Left cardiac atrium (tissue), 4 donors: ENCODE data around the gene SGCD. TPM values are rescaled to one million over a fixed set of nuclear protein-coding genes. Genes with fewer than 3 reads are reported as not detected.

ENCODE experiments used
- ATAC-seq, 2 donors: fragments of 200-7000 bp; cut with Tn5 transposase; one replicate each; pipeline ENCODE4 v1.9.1; 2020; ENCODE audit warnings: mild to moderate bottlenecking in 2 of 2, moderate library complexity in 2 of 2
- DNase-seq: peaks from one replicate; pipeline ENCODE4 v3.0.0-alpha.2; 2020
- intact Hi-C, 2 donors: fragments of 100-400 bp; cut with DNase I; formaldehyde crosslinking; loops; one replicate each; pipeline versions ENCODE4 v1.14.1 to v1.15.1; 2022 to 2023
- total RNA-seq, 2 donors: library from RNA; stranded (reverse); fragmentation: NEBNext Ultra II Directional; extraction: Animal tissue kit (Norgen Biotek cat#: 25700); gene quantifications; one replicate each; pipeline ENCODE4 v1.2.1, GENCODE V29; 2021
- donor health status: DM: no; HTN: yes; CAD: no.
- donor health status: DM: no; HTN: yes; CAD: no; lungs with severe emphysema.
- donor health status: DM: yes; HTN: yes; CAD: no.
- donor health status: Dilated cardiomyopathy.

The SGCD gene
- total RNA-seq, 2 donors from 2014 or later, result 58.5 to 93.4 TPM

DNA sequence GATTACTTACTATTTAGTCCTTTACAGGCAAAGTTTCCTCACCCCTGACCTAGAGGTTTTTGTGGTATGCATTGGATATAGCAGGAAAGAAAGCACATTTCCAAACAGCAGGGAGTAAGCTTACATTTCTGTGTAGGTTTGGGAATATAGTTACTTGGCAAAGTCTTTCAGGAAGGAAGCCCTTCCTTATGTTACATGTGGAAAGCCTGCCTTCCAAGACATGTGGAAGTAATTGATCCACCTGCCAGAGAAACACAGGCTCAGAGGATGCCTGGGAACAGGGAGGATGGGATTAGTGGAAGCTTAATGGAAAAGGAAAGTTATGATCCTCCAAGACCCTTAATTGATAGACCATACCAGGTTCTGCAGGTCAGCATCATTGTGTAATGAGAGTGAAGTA lies 435.8 kb downstream of the SGCD start:
- intact Hi-C loops, result no loop called here
- no peak for DNase-seq
- no peak for ATAC-seq

DNA sequence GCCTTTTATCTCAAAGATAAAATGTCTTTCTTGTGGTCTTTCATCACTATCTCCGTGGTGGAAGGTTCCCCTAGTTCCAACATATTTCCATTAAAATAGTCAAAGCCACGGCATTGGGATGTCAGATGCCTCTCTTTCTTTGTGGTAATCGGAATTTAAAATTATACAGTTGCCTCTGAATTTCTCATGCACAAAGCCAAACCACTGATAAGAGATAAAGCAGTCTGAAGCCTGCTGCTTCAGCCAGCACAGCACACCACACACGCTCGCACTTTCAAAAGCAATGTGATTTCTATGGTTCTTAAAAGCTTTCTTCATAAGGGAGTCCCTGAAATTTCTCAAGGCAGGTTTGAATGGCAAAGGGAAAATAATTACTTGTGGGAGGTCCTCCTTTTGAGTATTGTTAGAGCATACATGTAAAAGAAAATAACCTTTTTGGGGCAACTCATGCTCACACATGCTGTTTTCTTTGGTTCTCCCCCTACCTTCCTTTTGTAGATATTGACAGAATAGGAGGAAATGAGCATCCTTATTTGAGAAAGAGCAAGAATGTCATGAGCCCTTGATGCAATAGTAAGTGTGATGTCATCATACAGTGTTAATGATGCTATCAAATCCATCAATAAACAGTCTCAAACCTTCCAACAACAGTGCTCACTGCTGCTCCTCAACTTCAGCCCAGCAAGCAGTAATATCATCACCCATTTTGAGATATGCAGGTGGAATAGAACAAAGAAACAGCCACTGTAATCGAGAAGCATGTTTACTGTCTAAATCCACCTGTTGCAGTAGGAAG lies 437.4 kb downstream of the SGCD start:
- ATAC-seq (no peak), DNase-seq (no peak)
- intact Hi-C loops, result no loop called here

DNA sequence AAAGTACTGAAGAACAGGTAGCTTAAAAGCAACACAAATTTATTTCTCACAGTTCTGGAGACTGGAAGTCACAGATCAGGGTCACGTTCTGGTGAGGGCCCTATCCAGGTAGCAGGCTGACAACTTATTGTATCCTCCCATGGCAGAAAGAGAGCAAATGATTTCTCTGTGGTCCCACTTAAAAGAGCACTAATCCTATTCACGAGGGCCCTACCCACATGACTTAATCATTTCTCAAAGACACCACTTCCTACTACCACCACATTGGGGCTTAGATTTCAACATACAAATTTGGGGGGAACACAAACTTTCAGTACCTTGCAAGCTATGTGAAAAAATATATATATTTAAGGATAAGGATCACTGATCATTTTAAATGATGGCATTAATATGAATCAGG lies 447.3 kb downstream of the SGCD start:
- intact Hi-C loops, result no loop called here
- no peak for DNase-seq
- ATAC-seq, result no peak

DNA sequence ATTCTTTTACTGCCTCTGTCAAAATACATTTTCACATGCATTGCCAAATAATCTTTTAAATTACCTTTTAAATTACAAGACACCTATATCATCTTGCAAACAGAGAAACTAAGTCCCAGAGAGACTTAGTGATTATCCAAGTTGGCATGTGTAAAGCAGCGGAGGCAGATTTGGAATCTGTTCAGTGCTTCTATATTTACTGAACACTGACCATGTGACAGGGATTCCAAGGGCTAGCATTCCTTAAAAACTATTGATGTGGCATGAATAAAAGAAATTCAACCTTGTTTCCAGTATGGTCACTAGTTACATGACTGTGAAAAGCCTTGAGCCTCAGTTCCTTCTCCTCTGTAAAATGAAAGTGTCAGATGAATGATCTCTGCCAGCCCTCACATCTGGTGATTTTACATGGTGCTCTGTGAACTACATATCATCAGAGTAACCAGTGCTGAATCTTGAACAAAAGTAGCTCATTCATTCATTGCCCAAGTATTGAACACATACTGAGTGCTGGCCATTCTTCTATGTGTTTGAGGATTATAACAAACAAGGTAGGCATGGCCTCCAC lies 451.3 kb downstream of the SGCD start:
- intact Hi-C loops, result no loop called here
- ATAC-seq (no peak), DNase-seq (no peak)

DNA sequence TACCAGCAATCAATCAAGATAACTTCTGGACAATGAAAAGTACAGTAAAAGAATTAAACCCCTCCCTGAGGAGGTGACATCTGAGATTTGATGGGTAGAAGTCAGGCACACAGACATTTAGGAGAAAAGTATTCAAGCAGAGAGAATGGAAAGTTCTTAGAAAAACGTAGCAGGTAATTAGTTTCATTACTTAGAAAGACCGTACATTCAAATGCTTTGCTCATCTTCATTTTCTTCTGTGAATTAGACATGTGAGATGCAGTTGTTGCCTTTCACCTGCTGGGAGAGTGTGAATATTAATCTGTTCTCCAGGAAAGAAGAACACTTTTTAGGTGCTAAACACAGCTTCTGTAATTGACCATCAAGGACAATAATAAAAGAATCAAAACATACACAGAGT lies 451.8 kb downstream of the SGCD start:
- intact Hi-C loops, result no loop called here
- no peak for DNase-seq
- no peak for ATAC-seq

DNA sequence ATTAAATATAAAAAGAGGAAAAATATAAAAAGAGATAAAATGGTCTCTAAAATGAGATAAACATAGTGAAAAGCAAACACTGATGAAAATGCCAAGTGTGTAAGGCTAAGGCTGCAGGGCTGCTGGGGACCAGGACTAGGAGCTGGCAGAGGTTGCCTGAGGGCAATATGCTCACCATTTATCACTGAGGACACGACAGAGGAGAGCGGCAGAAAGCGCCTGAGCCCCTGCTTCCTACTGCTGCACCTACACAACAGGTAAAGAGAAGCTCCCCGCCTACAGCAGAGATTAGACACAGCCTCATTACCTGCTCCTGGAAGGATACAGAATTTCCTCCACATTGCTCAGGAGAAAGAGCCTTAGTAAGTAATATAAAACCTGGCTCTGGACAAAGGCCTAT lies 452.5 kb downstream of the SGCD start:
- DNase-seq (no peak), ATAC-seq (no peak)
- intact Hi-C loops, result no loop called here

DNA sequence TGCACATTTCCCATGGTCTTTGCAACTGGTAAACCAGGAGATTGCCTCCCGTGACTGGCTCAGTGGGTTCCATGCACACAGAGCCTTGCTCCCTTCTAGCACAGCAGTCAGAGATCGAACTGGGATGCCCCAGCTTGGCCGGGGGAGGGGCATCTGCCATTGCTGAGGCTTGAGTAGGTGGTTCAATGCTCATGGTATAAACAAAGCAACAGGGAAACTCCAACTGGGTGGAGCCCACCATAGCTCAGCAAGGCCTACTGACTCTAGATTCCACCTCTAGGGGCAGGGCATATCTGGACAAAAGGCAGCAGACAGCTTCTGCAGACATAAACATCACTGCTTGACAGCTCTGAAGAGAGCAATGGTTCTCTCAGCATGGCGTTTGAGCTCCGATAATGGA lies 456.1 kb downstream of the SGCD start:
- no peak for DNase-seq
- intact Hi-C loops, result no loop called here
- ATAC-seq, result no peak

DNA sequence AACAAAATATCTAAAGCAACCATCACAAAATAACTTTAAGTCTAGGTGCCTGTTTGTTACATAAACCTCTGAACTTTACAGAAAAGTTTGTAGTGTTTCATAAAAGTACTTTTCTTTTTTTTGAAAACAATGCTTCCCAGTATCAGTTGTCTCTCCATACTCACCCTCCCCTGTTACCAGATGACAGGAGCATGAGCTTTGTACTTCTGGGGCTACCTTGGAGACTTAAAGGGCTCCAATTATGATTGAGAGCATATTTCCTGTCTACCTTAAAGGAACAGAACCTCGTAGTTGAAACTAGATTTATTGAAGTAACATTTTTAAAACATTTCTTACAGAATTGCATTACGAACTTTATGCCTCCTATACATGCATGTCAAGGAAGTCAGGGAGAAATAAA lies 467.7 kb downstream of the SGCD start:
- DNase-seq (no peak), ATAC-seq (no peak)
- intact Hi-C loops, result no loop called here

DNA sequence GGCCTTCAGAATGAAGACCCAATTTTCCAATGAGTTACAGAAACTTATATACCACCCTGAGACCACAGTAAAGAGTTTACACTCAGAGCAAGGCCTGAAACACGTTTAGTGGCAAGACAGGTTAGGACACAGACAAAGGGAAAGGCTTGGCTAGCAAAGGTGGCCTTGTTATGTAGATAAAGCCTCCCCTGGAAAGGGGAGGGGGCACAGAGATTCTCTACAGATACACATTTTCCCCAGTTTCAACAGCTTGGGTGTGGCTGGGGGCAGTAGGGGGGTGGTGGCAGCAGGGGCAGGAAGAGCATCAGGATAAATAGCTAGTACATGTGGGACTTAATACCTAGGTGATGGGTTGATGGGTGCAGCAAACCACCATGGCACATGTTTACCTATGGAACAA lies 471.2 kb downstream of the SGCD start:
- no peak for ATAC-seq
- intact Hi-C loops, result no loop called here
- DNase-seq, result no peak

DNA sequence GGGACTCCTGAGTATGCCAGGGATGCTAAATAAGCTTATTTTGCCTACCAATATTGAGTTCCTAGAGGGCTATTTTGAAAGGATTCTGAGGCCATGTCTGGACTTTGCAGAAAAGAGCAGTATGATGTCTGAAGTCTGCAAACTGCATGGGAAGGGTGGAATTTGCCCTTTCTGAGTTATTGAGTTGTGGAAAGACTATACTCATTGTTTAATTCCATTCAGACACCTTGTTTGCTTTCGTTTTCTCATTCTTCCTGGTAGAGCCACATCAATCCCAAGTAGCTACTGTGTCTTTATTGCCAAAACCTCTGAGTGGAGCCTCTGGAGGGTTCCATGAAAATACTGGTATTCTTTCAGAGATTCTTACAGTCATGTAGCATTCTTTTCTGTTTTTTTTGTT lies 472.2 kb downstream of the SGCD start:
- intact Hi-C loops, result no loop called here
- ATAC-seq, result no peak

DNA sequence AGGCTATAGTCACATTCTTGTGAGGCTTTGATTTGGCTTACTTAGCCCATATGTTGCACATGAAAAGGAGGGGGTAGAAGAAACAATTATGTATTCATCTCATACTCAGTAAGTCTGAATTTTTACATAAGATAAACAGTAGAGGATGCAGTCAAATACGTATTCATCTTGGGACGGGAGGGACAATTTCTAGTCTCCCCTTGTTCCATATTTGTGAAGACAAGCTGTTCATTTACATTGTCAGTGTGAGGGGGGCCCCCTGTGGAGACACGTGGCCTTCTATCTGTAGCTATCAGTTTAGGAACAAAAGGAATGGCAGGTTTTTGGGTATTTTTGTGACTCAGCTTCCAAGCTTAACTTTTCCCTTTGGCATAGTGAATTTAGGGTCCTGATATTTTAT lies 474.0 kb downstream of the SGCD start:
- ATAC-seq (no peak), DNase-seq (no peak)
- intact Hi-C loops, result no loop called here

More for the DNA sequence above, 472.2 kb downstream of the SGCD start:
- DNase-seq, result no peak

DNA sequence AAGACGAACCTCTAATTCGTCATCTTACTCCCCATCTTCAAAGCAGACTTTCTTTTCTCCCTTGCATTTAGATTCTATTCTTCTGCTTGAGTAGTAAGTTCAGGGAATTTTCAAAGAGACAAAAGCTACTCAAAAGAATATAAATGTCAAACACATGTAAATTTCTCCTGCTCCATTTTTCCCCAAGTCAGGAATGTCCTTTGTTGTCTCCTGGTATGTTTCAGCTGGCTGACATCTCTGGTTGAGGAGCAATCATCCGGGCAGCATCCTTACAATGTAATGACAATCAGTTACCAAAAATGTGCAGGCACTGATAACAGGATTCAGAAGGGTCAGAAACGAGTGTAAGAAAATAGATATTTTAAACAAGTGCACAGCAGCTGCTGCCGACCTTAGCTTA lies 475.5 kb downstream of the SGCD start:
- intact Hi-C loops, result no loop called here
- DNase-seq (no peak), ATAC-seq (no peak)

DNA sequence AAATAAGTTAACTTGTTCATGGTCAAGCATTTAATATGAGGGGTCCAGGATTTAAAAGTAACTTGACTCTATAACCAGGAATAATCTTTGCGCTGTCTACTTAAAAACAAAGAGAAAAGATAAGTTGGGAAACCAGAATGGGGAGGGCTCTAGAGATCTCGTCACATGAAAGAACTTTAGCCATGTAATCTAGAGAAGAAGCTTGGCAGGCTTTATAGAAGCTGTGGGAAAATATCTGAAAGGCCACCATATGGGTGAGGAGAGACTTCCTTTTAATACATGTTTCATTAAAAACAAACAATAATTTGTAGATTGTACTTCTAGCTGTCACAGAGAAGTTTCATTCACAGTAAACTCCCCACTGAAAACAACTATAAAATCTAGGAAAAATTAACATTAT lies 476.4 kb downstream of the SGCD start:
- ATAC-seq (no peak), DNase-seq (no peak)
- intact Hi-C loops, result no loop called here

DNA sequence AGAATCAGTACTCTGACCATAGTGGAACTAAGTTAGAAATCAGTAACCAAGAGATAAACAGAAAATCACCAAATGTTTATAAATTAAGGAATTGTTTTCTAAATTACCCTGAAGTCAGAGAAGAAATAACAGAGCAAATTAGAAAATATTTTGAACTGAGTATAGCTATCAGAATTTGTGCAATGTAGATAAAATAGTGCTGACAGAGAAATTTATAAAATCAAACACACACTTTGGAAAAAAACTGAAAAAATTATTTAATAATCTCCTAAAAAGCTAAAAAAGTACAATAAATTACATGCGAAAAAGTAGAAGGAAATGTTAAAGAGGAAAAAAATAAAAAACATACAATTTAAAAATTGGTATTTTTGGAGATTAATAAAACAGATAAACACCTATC lies 486.0 kb downstream of the SGCD start:
- ATAC-seq, result no peak
- intact Hi-C loops, result no loop called here
- DNase-seq, result no peak

DNA sequence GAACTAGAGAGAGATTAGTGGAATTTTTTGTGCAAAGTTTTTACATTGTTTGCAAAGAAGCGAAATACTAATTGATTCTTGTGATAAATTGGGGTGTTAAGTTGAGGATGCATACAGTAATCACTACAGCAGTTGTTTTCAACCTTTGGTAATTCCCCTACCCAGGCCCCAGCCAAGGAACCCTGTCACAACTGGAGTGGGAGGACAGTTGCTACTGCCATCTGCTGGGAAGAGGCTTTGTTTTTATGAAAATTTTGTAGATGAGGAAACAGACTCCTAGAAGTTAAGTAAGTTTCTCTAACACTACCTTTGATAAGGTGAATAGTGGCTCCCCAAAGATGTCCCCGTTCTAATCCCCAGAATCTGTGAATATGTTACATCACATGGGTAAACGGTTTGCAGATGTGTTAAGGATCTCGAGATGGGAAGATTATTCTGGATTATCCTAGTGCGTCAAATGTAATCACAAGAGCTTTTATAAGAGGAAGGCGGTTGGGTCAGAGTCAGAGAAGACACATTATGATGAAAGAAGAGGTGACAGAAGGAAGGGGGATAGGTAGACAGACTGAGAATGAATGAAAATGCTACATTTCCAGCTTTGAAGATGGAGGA lies 489.1 kb downstream of the SGCD start:
- DNase-seq (no peak), ATAC-seq (peak; percentile 44 to 61)
- intact Hi-C loops, result no loop called here
